OCI-LY7 (cell line): Measurements from ENCODE around the gene WDR90. TPM values are rescaled to one million over a fixed set of nuclear protein-coding genes. Genes with fewer than 3 reads are reported as not detected.

Experiments
- BruUV-seq: library from RNA; stranded (reverse); fragments of 400-500 nt; replicated peaks from 2 replicates; lab custom pipeline; 2021; lab: Mats Ljungman, UMichigan
- CTCF ChIA-PET: fragments of 300-600 bp; sonication (Branson Sonifier 250); formaldehyde crosslinking; loops from one replicate; lab custom pipeline; 2022; ENCODE audit warnings: antibody characterized with exemption; ENCODE audit not compliant: unreplicated experiment; lab: Charles Lee
- POLR2A ChIA-PET: fragments of 300-600 bp; sonication (Branson Sonifier 250); formaldehyde crosslinking; loops from one replicate; lab custom pipeline; 2022; ENCODE audit warnings: antibody characterized with exemption; lab: Charles Lee
- DNase-seq: peaks from one replicate; pipeline ENCODE4 v3.0.0-alpha.2; 2015; ENCODE audit warnings: low spot score
- H2AFZ ChIP-seq: fragments of 200-600 bp; sonication (generic), shearing (Covaris generic); 2 replicates; pipeline ENCODE4 v1.6.1; 2014; ENCODE audit warnings: mild to moderate bottlenecking, antibody characterized with exemption, low read length, moderate library complexity
- H3K27ac ChIP-seq: fragments of 200-600 bp; sonication (generic); 2 replicates; pipeline ENCODE4 v1.5.1; 2014; ENCODE audit warnings: mixed run types, low read depth, mild to moderate bottlenecking, moderate library complexity, low read length, inconsistent platforms; ENCODE audit not compliant: poor library complexity, severe bottlenecking
- H3K36me3 ChIP-seq: fragments of 200-600 bp; sonication (generic); 2 replicates; pipeline ENCODE4 v1.6.1; 2014; ENCODE audit warnings: mild to moderate bottlenecking, antibody characterized with exemption, low read length, moderate library complexity, mixed read lengths; ENCODE audit not compliant: insufficient read depth
- H3K4me1 ChIP-seq: fragments of 200-600 bp; sonication (generic); 2 replicates; pipeline ENCODE4 v1.5.1; 2014; ENCODE audit warnings: mild to moderate bottlenecking, low read length; ENCODE audit not compliant: insufficient read depth, poor library complexity, severe bottlenecking
- H3K4me2 ChIP-seq: fragments of 200-600 bp; sonication (generic); 2 replicates; pipeline ENCODE4 v1.6.1; 2014; ENCODE audit warnings: mild to moderate bottlenecking, low read length
- H3K4me3 ChIP-seq: fragments of 200-600 bp; sonication (generic); 2 replicates; pipeline ENCODE4 v1.5.1; 2014; ENCODE audit warnings: mild to moderate bottlenecking, low read depth, low read length; ENCODE audit not compliant: poor library complexity, severe bottlenecking
- H3K79me2 ChIP-seq: fragments of 200-600 bp; sonication (generic); 2 replicates; pipeline ENCODE4 v1.6.1; 2016; ENCODE audit warnings: low read depth, mild to moderate bottlenecking, low read length, moderate library complexity, mixed read lengths; ENCODE audit not compliant: insufficient read depth
- H3K9me2 ChIP-seq: fragments of 200-600 bp; sonication (generic); 2 replicates; pipeline ENCODE4 v1.6.1; 2016; ENCODE audit warnings: mild to moderate bottlenecking, low read length, mixed read lengths; ENCODE audit not compliant: insufficient read depth
- H3K9me3 ChIP-seq: fragments of 200-600 bp; sonication (generic); 2 replicates; pipeline ENCODE4 v1.6.1; 2014; ENCODE audit warnings: mild to moderate bottlenecking, mixed run types, low read length, mixed read lengths
- H4K20me1 ChIP-seq: fragments of 200-600 bp; sonication (generic); 2 replicates; pipeline ENCODE4 v1.6.1; 2014; ENCODE audit warnings: mild to moderate bottlenecking, antibody characterized with exemption, low read length, moderate library complexity, mixed read lengths; ENCODE audit not compliant: insufficient read depth
- EZH2phosphoT487 ChIP-seq: fragments of 200-600 bp; sonication (generic); IDR thresholded peaks from 2 replicates; pipeline ENCODE4 v1.6.1; 2018; ENCODE audit warnings: low read depth, borderline replicate concordance, mild to moderate bottlenecking, mixed run types, antibody characterized with exemption, low read length, moderate library complexity, mixed read lengths
- intact Hi-C: fragments of 100-400 bp; cut with micrococcal nuclease; formaldehyde crosslinking; loops from one replicate; pipeline ENCODE4 v1.10.0; 2022; ENCODE audit not compliant: unreplicated experiment
- total RNA-seq, 2 experiments: library from RNA; depleted of rRNA in 1 of 2; stranded (reverse); fragments of >200 nt in 1 of 2; shearing (Covaris generic) in 1 of 2; gene quantifications; 2 replicates each; pipeline ENCODE4 v1.2.3, GENCODE V29; 2014 to 2022
- TF ChIP-seq, protein P1 (sequence below): fragments of 200-600 bp; sonication (generic); conservative IDR thresholded peaks from 2 replicates; pipeline ENCODE4 v1.5.1; 2014; ENCODE audit warnings: mild to moderate bottlenecking, antibody characterized with exemption, low read length, moderate library complexity, mixed read lengths

Gene WDR90
- total RNA-seq, 2 experiments from 2014 or later: 110 to 153 TPM

DNA sequence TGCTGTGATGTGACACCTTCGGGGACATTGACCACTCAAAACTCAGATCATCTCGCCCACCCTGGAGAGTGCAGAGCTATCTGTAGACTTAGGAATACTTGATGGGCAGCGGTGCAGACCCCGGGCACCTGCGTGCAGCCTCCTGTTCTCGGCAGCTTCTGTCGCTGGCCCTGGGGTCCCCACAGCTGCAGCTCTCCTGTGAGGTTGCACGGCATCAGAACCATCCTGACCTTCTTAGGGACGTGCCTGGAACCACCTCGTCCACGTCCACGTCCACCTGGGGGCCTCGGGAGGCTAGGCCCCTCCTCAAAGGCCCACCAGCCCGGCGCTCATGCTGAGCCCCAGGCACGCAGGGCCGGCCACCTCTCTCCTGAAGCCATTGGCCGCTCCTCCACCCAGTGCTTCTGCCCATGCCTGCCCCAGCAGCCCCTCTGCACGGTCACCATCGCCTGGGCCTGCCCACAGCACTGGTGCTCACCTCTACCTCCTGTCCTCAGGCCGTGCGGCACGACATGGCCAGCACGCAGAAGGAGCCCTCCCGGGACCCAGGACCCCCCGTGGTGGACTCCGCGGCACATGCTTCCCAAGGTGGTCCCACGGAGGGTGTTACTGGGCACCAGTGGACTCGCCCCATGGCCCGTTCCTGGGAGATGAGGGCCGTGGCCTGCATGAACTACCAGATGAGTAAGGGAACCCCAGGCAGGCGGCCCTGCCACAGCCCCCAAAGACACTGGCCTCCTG, 20.7 kb upstream of the WDR90 start:
- DNase-seq: no peak
- intact Hi-C loops: no loop called here
- no peaks in the 10 kb centered on the region for H3K4me1 ChIP-seq
- no peak overlapping the region for H2AFZ ChIP-seq
- H4K20me1 ChIP-seq: no peaks in the 10 kb centered on the region
- BruUV-seq: no TSS peak
- ChIA-PET POLR2A (no interaction called here), CTCF (no interaction called here)
- no peaks in the 10 kb centered on the region for H3K9me3 ChIP-seq
- no peak overlapping the region for H3K4me3 ChIP-seq
- no peak overlapping the region for H3K4me2 ChIP-seq
- H3K79me2 ChIP-seq: no peaks in the 10 kb centered on the region
- TF ChIP-seq, protein P1, sequence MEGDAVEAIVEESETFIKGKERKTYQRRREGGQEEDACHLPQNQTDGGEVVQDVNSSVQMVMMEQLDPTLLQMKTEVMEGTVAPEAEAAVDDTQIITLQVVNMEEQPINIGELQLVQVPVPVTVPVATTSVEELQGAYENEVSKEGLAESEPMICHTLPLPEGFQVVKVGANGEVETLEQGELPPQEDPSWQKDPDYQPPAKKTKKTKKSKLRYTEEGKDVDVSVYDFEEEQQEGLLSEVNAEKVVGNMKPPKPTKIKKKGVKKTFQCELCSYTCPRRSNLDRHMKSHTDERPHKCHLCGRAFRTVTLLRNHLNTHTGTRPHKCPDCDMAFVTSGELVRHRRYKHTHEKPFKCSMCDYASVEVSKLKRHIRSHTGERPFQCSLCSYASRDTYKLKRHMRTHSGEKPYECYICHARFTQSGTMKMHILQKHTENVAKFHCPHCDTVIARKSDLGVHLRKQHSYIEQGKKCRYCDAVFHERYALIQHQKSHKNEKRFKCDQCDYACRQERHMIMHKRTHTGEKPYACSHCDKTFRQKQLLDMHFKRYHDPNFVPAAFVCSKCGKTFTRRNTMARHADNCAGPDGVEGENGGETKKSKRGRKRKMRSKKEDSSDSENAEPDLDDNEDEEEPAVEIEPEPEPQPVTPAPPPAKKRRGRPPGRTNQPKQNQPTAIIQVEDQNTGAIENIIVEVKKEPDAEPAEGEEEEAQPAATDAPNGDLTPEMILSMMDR: no peak
- TF ChIP-seq EZH2phosphoT487: no peak
- H3K9me2 ChIP-seq: no peaks in the 10 kb centered on the region
- no peak overlapping the region for H3K27ac ChIP-seq
- H3K36me3 ChIP-seq: no peaks in the 10 kb centered on the region

DNA sequence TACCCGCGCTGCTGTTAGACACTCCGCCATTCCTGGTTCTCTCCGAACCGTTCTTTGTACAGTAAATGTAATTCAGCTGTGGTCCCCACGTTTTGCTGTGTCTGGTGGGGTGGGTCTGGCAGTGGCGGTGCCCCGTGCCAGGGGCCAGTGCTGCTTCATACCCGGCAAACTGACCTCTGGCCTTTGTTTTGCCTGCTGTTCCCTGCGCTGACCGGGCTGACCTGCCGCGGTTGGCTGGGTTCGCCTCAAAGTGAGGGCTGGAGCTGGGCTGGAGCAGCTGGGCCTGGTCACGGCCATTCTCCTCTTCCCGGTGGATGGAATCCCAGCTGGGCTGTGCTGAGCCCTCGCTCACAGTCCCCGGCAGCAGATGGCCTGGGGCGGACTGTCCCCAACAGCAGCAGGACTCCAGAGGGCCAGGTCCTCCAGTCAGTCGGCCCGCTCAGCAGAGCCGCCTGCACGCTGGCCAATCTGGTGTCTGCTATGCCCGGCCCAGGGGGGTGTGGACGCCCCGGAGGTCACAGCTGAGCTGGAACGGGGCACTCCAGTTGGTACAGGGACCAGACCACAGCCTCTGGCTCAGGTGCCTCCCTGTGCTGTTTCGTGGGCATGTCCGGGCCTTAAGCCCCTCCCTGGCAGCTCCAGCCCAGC, 19.9 kb upstream of the WDR90 start:
- Histone ChIP-seq H3K9me3 (no peaks in the 10 kb centered on the region), H3K36me3 (0 out of 2 replicates have a peak, but pooled peaks cover 5% of the 10 kb centered on the region), H3K79me2 (no peaks in the 10 kb centered on the region), H3K4me2 (no peak overlapping the region), H3K4me3 (no peak overlapping the region), H3K27ac (no peak overlapping the region), H4K20me1 (no peaks in the 10 kb centered on the region), H3K4me1 (no peaks in the 10 kb centered on the region), H2AFZ (no peak overlapping the region), H3K9me2 (no peaks in the 10 kb centered on the region)
- DNase-seq: no peak
- intact Hi-C loops: no loop called here
- POLR2A ChIA-PET: no interaction called here
- CTCF ChIA-PET: no interaction called here
- no TSS peak for BruUV-seq
- TF ChIP-seq EZH2phosphoT487: no peak
- TF ChIP-seq, protein P1: no peak

DNA sequence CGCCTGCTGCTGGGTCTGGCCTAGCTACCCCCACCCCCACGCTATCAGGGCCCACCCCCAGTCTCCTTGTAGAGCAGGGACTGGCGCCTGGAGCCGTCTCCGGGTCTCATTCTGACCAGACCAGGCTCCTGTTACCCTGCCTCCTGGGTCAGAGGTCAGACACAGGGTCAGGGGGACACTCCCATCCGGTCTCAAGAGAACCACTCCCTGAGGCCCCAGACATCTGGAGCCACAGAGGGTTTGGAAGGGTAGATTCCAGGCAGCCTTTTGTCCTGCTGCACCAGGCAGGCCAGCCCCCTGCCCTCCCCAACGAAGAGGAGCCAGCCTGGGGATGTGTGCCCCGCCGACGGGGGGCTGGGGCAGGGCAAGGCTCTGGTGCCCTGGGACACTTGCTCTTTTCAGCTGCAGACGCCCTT, 19.3 kb upstream of the WDR90 start:
- H3K4me2 ChIP-seq: no peak overlapping the region
- ChIA-PET CTCF (no interaction called here), POLR2A (no interaction called here)
- TF ChIP-seq, protein P1: no peak
- no peak for TF ChIP-seq EZH2phosphoT487
- H3K9me2 ChIP-seq: no peaks in the 10 kb centered on the region
- H3K4me1 ChIP-seq: peaks cover 1% of the 10 kb centered on the region
- peaks cover 8% of the 10 kb centered on the region; the same call in 1 of the 2 replicates for H3K36me3 ChIP-seq
- intact Hi-C loops: no loop called here
- H3K9me3 ChIP-seq: no peaks in the 10 kb centered on the region
- no peak overlapping the region for H2AFZ ChIP-seq
- H3K79me2 ChIP-seq: no peaks in the 10 kb centered on the region; the same call in 1 of the 2 replicates
- no TSS peak for BruUV-seq
- no peak overlapping the region for H3K27ac ChIP-seq
- DNase-seq: no peak
- no peak overlapping the region for H3K4me3 ChIP-seq
- no peaks in the 10 kb centered on the region for H4K20me1 ChIP-seq
